Loucy (cell line): ENCODE data around the gene NCAM1.

Source experiments
- H2AFZ ChIP-seq: fragments of 200-600 bp; sonication (generic); 2 replicates; pipeline ENCODE4 v1.6.0; 2016; ENCODE audit warnings: antibody characterized with exemption, mild to moderate bottlenecking, low read length, moderate library complexity
- H3F3A ChIP-seq: fragments of 200-600 bp; 2 replicates; pipeline ENCODE4 v1.6.0; 2016; ENCODE audit warnings: antibody characterized with exemption, low read depth, mild to moderate bottlenecking
- H3K27me3 ChIP-seq: fragments of 200-600 bp; sonication (generic); 2 replicates; pipeline ENCODE4 v1.6.1; 2014; ENCODE audit warnings: low read length, mild to moderate bottlenecking; ENCODE audit not compliant: insufficient read depth, poor library complexity, severe bottlenecking
- H3K36me3 ChIP-seq: fragments of 200-600 bp; sonication (generic); 2 replicates; pipeline ENCODE4 v1.6.1; 2016; ENCODE audit warnings: low read length; ENCODE audit not compliant: insufficient read depth
- H3K4me1 ChIP-seq: fragments of 200-600 bp; sonication (generic); 2 replicates; pipeline ENCODE4 v1.5.1; 2014; ENCODE audit warnings: low read length, mild to moderate bottlenecking; ENCODE audit not compliant: insufficient read depth, poor library complexity, severe bottlenecking
- H3K4me2 ChIP-seq: fragments of 200-600 bp; sonication (generic); 2 replicates; pipeline ENCODE4 v1.6.0; 2014; ENCODE audit warnings: antibody characterized with exemption, low read length, low read depth, mild to moderate bottlenecking; ENCODE audit not compliant: poor library complexity, severe bottlenecking
- H3K4me3 ChIP-seq: fragments of 200-600 bp; sonication (generic); 2 replicates; pipeline ENCODE4 v1.5.1; 2014; ENCODE audit warnings: low read length, mild to moderate bottlenecking, mixed read lengths; ENCODE audit not compliant: poor library complexity, severe bottlenecking
- H3K79me2 ChIP-seq: fragments of 200-600 bp; sonication (generic); 2 replicates; pipeline ENCODE4 v1.6.1; 2014; ENCODE audit warnings: low read length; ENCODE audit not compliant: insufficient read depth
- H3K9ac ChIP-seq: fragments of 200-600 bp; sonication (generic); 2 replicates; pipeline ENCODE4 v1.6.0; 2014; ENCODE audit warnings: mild to moderate bottlenecking, low read depth, low read length, moderate library complexity; ENCODE audit not compliant: poor library complexity, severe bottlenecking
- H3K9me2 ChIP-seq: fragments of 200-600 bp; sonication (generic); replicated peaks from 2 replicates; pipeline ENCODE4 v1.6.1; 2016; ENCODE audit warnings: low read depth, low read length, mixed read lengths
- H3K9me3 ChIP-seq: fragments of 200-600 bp; sonication (generic); 2 replicates; pipeline ENCODE4 v1.6.1; 2014; ENCODE audit warnings: mild to moderate bottlenecking, antibody characterized with exemption, low read length, low read depth; ENCODE audit not compliant: insufficient read depth
- H4K20me1 ChIP-seq: fragments of 200-600 bp; sonication (generic); 2 replicates; pipeline ENCODE4 v1.6.0; 2014; ENCODE audit warnings: antibody characterized with exemption, low read length, mild to moderate bottlenecking; ENCODE audit not compliant: insufficient read depth, poor library complexity, severe bottlenecking
- CTCF ChIP-seq: fragments of 200-600 bp; sonication (generic); conservative IDR thresholded peaks from 2 replicates; pipeline ENCODE4 v1.5.1; 2014; ENCODE audit warnings: mild to moderate bottlenecking, antibody characterized with exemption, low read length
- EZH2phosphoT487 ChIP-seq: fragments of 200-600 bp; IDR thresholded peaks from 2 replicates; pipeline ENCODE4 v1.6.1; 2018; ENCODE audit warnings: antibody characterized with exemption, mild to moderate bottlenecking, moderate library complexity, borderline replicate concordance

NCAM1 gene

GRCh38 chr11:113075586-113076095 lies 114.4 kb downstream of the NCAM1 start:
- no peaks in the 10 kb centered on the region for H3K27me3 ChIP-seq
- H3K36me3 ChIP-seq, result no peaks in the 10 kb centered on the region
- no peaks in the 10 kb centered on the region for H3K4me1 ChIP-seq
- no peaks in the 10 kb centered on the region for H3F3A ChIP-seq
- H3K9me3 ChIP-seq, result no peaks in the 10 kb centered on the region
- H2AFZ ChIP-seq, result no peak overlapping the region
- H4K20me1 ChIP-seq, result no peaks in the 10 kb centered on the region
- no peaks in the 10 kb centered on the region for H3K79me2 ChIP-seq
- H3K9ac ChIP-seq, result no peak overlapping the region
- no peak for TF ChIP-seq CTCF
- no peak for TF ChIP-seq EZH2phosphoT487
- no peak overlapping the region for H3K4me2 ChIP-seq
- no peaks in the 10 kb centered on the region for H3K9me2 ChIP-seq
- no peak overlapping the region for H3K4me3 ChIP-seq

- Histone ChIP-seq H4K20me1 (no peaks in the 10 kb centered on the region), H3F3A (no peaks in the 10 kb centered on the region), H2AFZ (no peak overlapping the region), H3K4me2 (no peak overlapping the region), H3K27me3 (no peaks in the 10 kb centered on the region), H3K4me3 (no peak overlapping the region), H3K79me2 (no peaks in the 10 kb centered on the region), H3K4me1 (no peaks in the 10 kb centered on the region), H3K9ac (no peak overlapping the region), H3K9me2 (no peaks in the 10 kb centered on the region), H3K36me3 (no peaks in the 10 kb centered on the region), H3K9me3 (no peaks in the 10 kb centered on the region)
- TF ChIP-seq EZH2phosphoT487 (no peak), CTCF (no peak)
Measured at GRCh38 chr11:113077379-113077778, 116.2 kb downstream of the NCAM1 start.

DNA sequence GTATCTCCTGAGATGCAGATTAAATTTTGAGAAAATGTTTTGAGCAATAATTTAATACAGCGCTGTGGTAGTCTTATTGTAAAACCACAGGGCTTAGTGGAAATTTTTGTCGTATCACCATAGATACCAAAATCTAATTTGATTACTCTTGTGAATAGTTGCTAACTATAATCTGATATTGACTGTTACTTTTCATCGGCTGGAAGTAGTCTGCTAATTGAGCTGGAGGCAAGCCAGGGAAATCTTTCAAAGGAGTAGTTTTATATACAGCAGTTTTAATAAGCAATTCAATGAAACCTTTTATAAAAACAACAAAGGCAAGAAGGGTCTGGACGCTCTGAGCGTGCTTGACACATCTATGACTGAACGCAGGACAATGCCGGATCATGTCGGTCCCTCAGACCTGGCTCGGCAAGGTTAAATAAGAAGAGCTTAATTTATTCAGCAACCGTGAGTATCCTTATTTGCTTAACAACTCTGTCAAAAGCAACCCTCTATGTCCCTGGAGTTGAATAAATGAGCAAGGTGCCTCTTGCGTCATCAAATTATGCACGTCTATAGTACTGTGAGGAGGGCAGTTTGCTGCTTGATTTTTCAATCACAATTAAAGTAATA lies 121.2 kb downstream of the NCAM1 start:
- H3K36me3 ChIP-seq, result no peaks in the 10 kb centered on the region
- H4K20me1 ChIP-seq, result no peaks in the 10 kb centered on the region
- no peak overlapping the region for H3K4me2 ChIP-seq
- TF ChIP-seq EZH2phosphoT487, result no peak
- no peak for TF ChIP-seq CTCF
- no peaks in the 10 kb centered on the region for H3K9me2 ChIP-seq
- no peak overlapping the region for H2AFZ ChIP-seq
- no peaks in the 10 kb centered on the region for H3K9me3 ChIP-seq
- no peaks in the 10 kb centered on the region for H3K79me2 ChIP-seq
- H3K4me3 ChIP-seq, result no peak overlapping the region
- H3K27me3 ChIP-seq, result no peaks in the 10 kb centered on the region
- no peaks in the 10 kb centered on the region for H3F3A ChIP-seq
- H3K4me1 ChIP-seq, result no peaks in the 10 kb centered on the region
- no peak overlapping the region for H3K9ac ChIP-seq
